Heart left ventricle (tissue), 13 donors: ENCODE data around the gene ZMIZ2.

Experiments used
- CTCF ChIP-seq, 12 donors: fragments of 200-600 bp; sonication (generic) in 4 of 12; IDR thresholded peaks; one replicate each; pipeline versions ENCODE4 v1.5.0 to v1.8.0; 2018 to 2022; ENCODE audit warnings: antibody characterized with exemption in 12 of 12, mild to moderate bottlenecking in 5 of 12
- POLR2A ChIP-seq, 2 donors: fragments of 450-650 bp; IDR thresholded peaks; one replicate each; pipeline ENCODE4 v1.6.1; 2017; ENCODE audit warnings: antibody characterized with exemption in 2 of 2, mild to moderate bottlenecking in 2 of 2, moderate library complexity in 2 of 2
- donor health status: ischemic (EF 13 %, LVEDD 7.1; RV severe dilation, severe dysfunction).
- donor health status: DM: no; HTN: yes; CAD: no.
- donor health status: DM: no; HTN: no; CAD: no.
- donor health status: ischemic (EF 25% LVEDD 6.9; RV normal size, moderate dysfunction).
- donor health status: ischemic (EF 25% LVEDD 5.7; RV mildly dilated, moderate dysfunction).
- donor health status: ischemic (EF 35%, LVEDD 5.7; RV mildly dilated, moderate dysfunction).
- donor health status: nonischemic (EF 11% LVEDD 7.7; RV severe dilation, severe dysfunction).
- donor health status: DM: yes; HTN: yes; CAD: no.
- donor health status: PGD.
- donor health status: ischemic (EF 29% LVEDD 5.4; RV normal size, mild dysfunction).
- donor health status: nonischemic (EF 23%, LVEDD 6.1; RV moderate dilation, normal function).

GRCh38 chr7:44765579-44766415 is 17.1 kb downstream of the ZMIZ2 start:
- no peak for TF ChIP-seq CTCF (IDR thresholded peaks at IDR 0.05)
- no peak for TF ChIP-seq POLR2A (IDR thresholded peaks at IDR 0.05)
